Subcutaneous adipose tissue (tissue), 4 donors: Measurements from ENCODE around the gene TRAF5. TPM values are rescaled to one million over a fixed set of nuclear protein-coding genes. Genes with fewer than 3 reads are reported as not detected.

Source experiments
- CTCF ChIP-seq: fragments of 450-650 bp; IDR thresholded peaks from one replicate; pipeline ENCODE4 v1.5.1; 2016; ENCODE audit warnings: low read depth, mild to moderate bottlenecking, control low read depth, antibody characterized with exemption, moderate library complexity
- total RNA-seq, 4 donors: library from RNA; depleted of rRNA; stranded (reverse); fragments of >200 nt; gene quantifications; one replicate each; pipeline ENCODE4 v1.1.0, GENCODE V29; 2016

The TRAF5 gene
- total RNA-seq, 4 donors from 2014 or later, result 10.1 to 19.1 (median 12.6) TPM

GRCh38 chr1:211328084-211328694 lies 1.6 kb downstream of the TRAF5 start:
- TF ChIP-seq CTCF, result no peak

- TF ChIP-seq CTCF, result no peak
These were observed 2.3 kb downstream of the TRAF5 start for GRCh38 chr1:211328866-211329475.

- TF ChIP-seq CTCF, result no peak
These were observed 3.1 kb downstream of the TRAF5 start for GRCh38 chr1:211329764-211330201.

GRCh38 chr1:211330282-211330936 lies 3.8 kb downstream of the TRAF5 start:
- TF ChIP-seq CTCF, result no peak

- no peak for TF ChIP-seq CTCF
These were observed 4.5 kb downstream of the TRAF5 start for GRCh38 chr1:211331011-211331709.

GRCh38 chr1:211332036-211332616 lies 5.5 kb downstream of the TRAF5 start:
- TF ChIP-seq CTCF, result no peak

- no peak for TF ChIP-seq CTCF
These were observed 6.2 kb downstream of the TRAF5 start for GRCh38 chr1:211332830-211333229.
